Activated CD8-positive, alpha-beta T cell treated with anti-CD3 and anti-CD28 coated beads, Interleukin-2, amount 10 ng/mL, durations not matched to agents 7 days and 5 days (primary cell): ENCODE measurements around the gene ZNF302. TPM values are rescaled to one million over a fixed set of nuclear protein-coding genes. Genes with fewer than 3 reads are reported as not detected.

Experiments
- ATAC-seq: fragments of 150-1000 bp; cut with Tn5 transposase; one replicate; pipeline ENCODE4 v1.10.0; 2021; ENCODE audit warnings: moderate library complexity
- CTCF ChIA-PET: fragments of 350-600 bp; sonication (Branson Sonifier 250); formaldehyde crosslinking; loops from one replicate; lab custom pipeline; 2021; ENCODE audit warnings: antibody characterized with exemption; lab: Charles Lee
- POLR2A ChIA-PET: fragments of 350-600 bp; sonication (Branson Sonifier 250); formaldehyde crosslinking; loops from one replicate; lab custom pipeline; 2021; ENCODE audit warnings: antibody characterized with exemption; lab: Charles Lee
- DNase-seq: peaks from one replicate; pipeline ENCODE4 v3.0.0-alpha.2; 2020
- H3K27ac Mint-ChIP-seq: one replicate; pipeline ENCODE4 v1.8.0; 2021; ENCODE audit warnings: mild to moderate bottlenecking, mixed read lengths
- H3K27me3 Mint-ChIP-seq: one replicate; pipeline ENCODE4 v1.8.0; 2021; ENCODE audit warnings: low read depth, mixed read lengths
- H3K36me3 Mint-ChIP-seq: one replicate; pipeline ENCODE4 v1.8.0; 2021; ENCODE audit warnings: low read depth, mixed read lengths
- H3K4me1 Mint-ChIP-seq: one replicate; pipeline ENCODE4 v1.8.0; 2021; ENCODE audit warnings: low read depth, mixed read lengths
- H3K4me3 Mint-ChIP-seq: one replicate; pipeline ENCODE4 v1.8.0; 2021; ENCODE audit warnings: mild to moderate bottlenecking, mixed read lengths
- H3K9me3 Mint-ChIP-seq: one replicate; pipeline ENCODE4 v1.8.0; 2022; ENCODE audit warnings: mixed read lengths; ENCODE audit not compliant: insufficient read depth
- total RNA-seq, 2 experiments: library from RNA; stranded (reverse); gene quantifications; one replicate each; pipeline ENCODE4 v1.2.3, GENCODE V29; 2021

Gene ZNF302
- total RNA-seq: 10 to 100 TPM; 18.3 to 19.1 TPM

- Mint-ChIP-seq H3K9me3 (peaks cover 28% of the 10 kb centered on the region), H3K27me3 (peaks cover 5% of the 10 kb centered on the region), H3K27ac (peak within 1 kb of the TSS; percentile 98), H3K4me1 (peaks cover 35% of the 10 kb centered on the region), H3K36me3 (peaks cover 65% of the 10 kb centered on the region), H3K4me3 (peak within 1 kb of the TSS; percentile 88)
- ChIA-PET CTCF (interaction anchor here (0.7 to 2.1 kb wide), 6 partner anchors 12 to 506 kb away, joined by 3 to 8 read pairs (median 4); partner anchors contain the start of gene ZNF181), POLR2A (interaction anchor here (0.7 to 1.2 kb wide), 6 partner anchors 10 to 57 kb away, joined by 3 to 7 read pairs (median 4); no protein-coding TSS in a partner anchor)
- ATAC-seq (peak; percentile 89), DNase-seq (peak; percentile 95)
These were observed at the start of gene ZNF302 for GRCh38 chr19:34677386-34678084. Gene ZNF302, plus strand, starts transcription at chr19:34677678. Its CDS starts 1,127 bp downstream, at chr19:34678805.

- CTCF ChIA-PET: no interaction called here
- H3K27ac Mint-ChIP-seq: no peak overlapping the region
These were observed 43.7 kb upstream of the ZNF302 start for GRCh38 chr19:34633802-34634201.

GRCh38 chr19:34639491-34640085 lies 37.9 kb upstream of the ZNF302 start:
- Mint-ChIP-seq H3K4me3 (no peak overlapping the region), H3K9me3 (peaks cover 12% of the 10 kb centered on the region), H3K27me3 (no peaks in the 10 kb centered on the region), H3K27ac (no peak overlapping the region), H3K4me1 (no peaks in the 10 kb centered on the region), H3K36me3 (peaks cover 8% of the 10 kb centered on the region)
- CTCF ChIA-PET: interaction anchor here (0.6 to 3.8 kb wide), 25 partner anchors 9 to 375 kb away, joined by 3 to 60 read pairs (median 4); partner anchors contain the start of genes SCGB2B2, ZNF30 and ZNF302
- POLR2A ChIA-PET: interaction anchor here (0.8 kb wide), 1 partner anchor 38 kb away, joined by 3 read pairs; the partner anchor contains the start of genes SCGB2B2 and ZNF302
- peak; percentile 78 for DNase-seq
- ATAC-seq: no peak

More at GRCh38 chr19:34633802-34634201, 43.7 kb upstream of the ZNF302 start:
- no peak for ATAC-seq
- Mint-ChIP-seq H3K9me3 (peaks cover 35% of the 10 kb centered on the region), H3K4me1 (no peaks in the 10 kb centered on the region), H3K4me3 (no peak overlapping the region), H3K36me3 (peaks cover 8% of the 10 kb centered on the region), H3K27me3 (no peaks in the 10 kb centered on the region)
- POLR2A ChIA-PET: no interaction called here
- no peak for DNase-seq

- ATAC-seq (no peak), DNase-seq (no peak)
These were observed 35.2 kb upstream of the ZNF302 start for GRCh38 chr19:34642241-34642640.

GRCh38 chr19:34644991-34645461 lies 32.5 kb upstream of the ZNF302 start:
- ChIA-PET POLR2A (no interaction called here), CTCF (no interaction called here)
- Mint-ChIP-seq H3K4me1 (no peaks in the 10 kb centered on the region), H3K9me3 (no peaks in the 10 kb centered on the region), H3K27ac (no peak overlapping the region), H3K36me3 (no peaks in the 10 kb centered on the region), H3K27me3 (no peaks in the 10 kb centered on the region), H3K4me3 (no peak overlapping the region)
- ATAC-seq (no peak), DNase-seq (no peak)

More at GRCh38 chr19:34642241-34642640, 35.2 kb upstream of the ZNF302 start:
- no peaks in the 10 kb centered on the region for H3K36me3 Mint-ChIP-seq
- no peaks in the 10 kb centered on the region for H3K9me3 Mint-ChIP-seq
- no peaks in the 10 kb centered on the region for H3K4me1 Mint-ChIP-seq
- ChIA-PET CTCF (interaction anchor here (3.8 kb wide), 1 partner anchor 68 kb away, joined by 60 read pairs; no protein-coding TSS in a partner anchor), POLR2A (no interaction called here)
- H3K4me3 Mint-ChIP-seq: no peak overlapping the region
- H3K27ac Mint-ChIP-seq: no peak overlapping the region
- no peaks in the 10 kb centered on the region for H3K27me3 Mint-ChIP-seq

- Mint-ChIP-seq H3K4me1 (no peaks in the 10 kb centered on the region), H3K27me3 (no peaks in the 10 kb centered on the region), H3K36me3 (no peaks in the 10 kb centered on the region), H3K4me3 (no peak overlapping the region), H3K27ac (no peak overlapping the region), H3K9me3 (no peaks in the 10 kb centered on the region)
- ChIA-PET POLR2A (no interaction called here), CTCF (no interaction called here)
- DNase-seq: no peak
- no peak for ATAC-seq
These were observed 31.9 kb upstream of the ZNF302 start for GRCh38 chr19:34645551-34645950.

- POLR2A ChIA-PET: no interaction called here
- ATAC-seq (no peak), DNase-seq (no peak)
- Mint-ChIP-seq H3K9me3 (no peaks in the 10 kb centered on the region), H3K27ac (no peak overlapping the region), H3K4me1 (no peaks in the 10 kb centered on the region), H3K27me3 (no peaks in the 10 kb centered on the region), H3K4me3 (no peak overlapping the region), H3K36me3 (no peaks in the 10 kb centered on the region)
- CTCF ChIA-PET: interaction anchor here (0.9 kb wide), 1 partner anchor 10 kb away, joined by 3 read pairs; no protein-coding TSS in a partner anchor
These were observed 27.5 kb upstream of the ZNF302 start for GRCh38 chr19:34649886-34650543.

GRCh38 chr19:34651747-34652146 lies 25.7 kb upstream of the ZNF302 start:
- H3K4me3 Mint-ChIP-seq: no peak overlapping the region
- H3K36me3 Mint-ChIP-seq: no peaks in the 10 kb centered on the region
- DNase-seq (no peak), ATAC-seq (no peak)
- no peak overlapping the region for H3K27ac Mint-ChIP-seq
- CTCF ChIA-PET: interaction anchor here (0.9 to 2.4 kb wide), 4 partner anchors 11 to 61 kb away, joined by 3 to 16 read pairs (median 4); no protein-coding TSS in a partner anchor
- no peaks in the 10 kb centered on the region for H3K4me1 Mint-ChIP-seq
- no peaks in the 10 kb centered on the region for H3K27me3 Mint-ChIP-seq
- H3K9me3 Mint-ChIP-seq: no peaks in the 10 kb centered on the region
- POLR2A ChIA-PET: no interaction called here

- H3K27me3 Mint-ChIP-seq: no peaks in the 10 kb centered on the region
- H3K4me1 Mint-ChIP-seq: no peaks in the 10 kb centered on the region
- CTCF ChIA-PET: interaction anchor here (1.1 kb wide), 1 partner anchor 16 kb away, joined by 3 read pairs; no protein-coding TSS in a partner anchor
- ATAC-seq (no peak), DNase-seq (no peak)
- H3K9me3 Mint-ChIP-seq: no peaks in the 10 kb centered on the region
- POLR2A ChIA-PET: no interaction called here
- H3K36me3 Mint-ChIP-seq: no peaks in the 10 kb centered on the region
- no peak overlapping the region for H3K27ac Mint-ChIP-seq
- no peak overlapping the region for H3K4me3 Mint-ChIP-seq
These were observed 22.7 kb upstream of the ZNF302 start for GRCh38 chr19:34654796-34655195.

- CTCF ChIA-PET: no interaction called here
- DNase-seq (no peak), ATAC-seq (no peak)
- H3K9me3 Mint-ChIP-seq: no peaks in the 10 kb centered on the region
- H3K27me3 Mint-ChIP-seq: no peaks in the 10 kb centered on the region
- POLR2A ChIA-PET: no interaction called here
- no peak overlapping the region for H3K27ac Mint-ChIP-seq
- no peaks in the 10 kb centered on the region for H3K36me3 Mint-ChIP-seq
- no peak overlapping the region for H3K4me3 Mint-ChIP-seq
- H3K4me1 Mint-ChIP-seq: no peaks in the 10 kb centered on the region
These were observed 21.8 kb upstream of the ZNF302 start for GRCh38 chr19:34655651-34656050.

- no peaks in the 10 kb centered on the region for H3K9me3 Mint-ChIP-seq
- ChIA-PET POLR2A (interaction anchor here (1.3 kb wide), 1 partner anchor 16 kb away, joined by 5 read pairs; the partner anchor contains the start of genes SCGB2B2 and ZNF302), CTCF (interaction anchor here (2.2 kb wide), 1 partner anchor 22 kb away, joined by 12 read pairs; no protein-coding TSS in a partner anchor)
- no peaks in the 10 kb centered on the region for H3K36me3 Mint-ChIP-seq
- H3K4me3 Mint-ChIP-seq: no peak overlapping the region
- no peak overlapping the region for H3K27ac Mint-ChIP-seq
- H3K27me3 Mint-ChIP-seq: no peaks in the 10 kb centered on the region
- peaks cover 12% of the 10 kb centered on the region for H3K4me1 Mint-ChIP-seq
- DNase-seq (no peak), ATAC-seq (no peak)
These were observed 16.1 kb upstream of the ZNF302 start for GRCh38 chr19:34661357-34661756.
